Chondrocyte (in vitro differentiated cells): ENCODE results near the gene MCAM. TPM values are rescaled to one million over a fixed set of nuclear protein-coding genes. Genes with fewer than 3 reads are reported as not detected.

Experiments used
- DNase-seq: peaks from one replicate; pipeline ENCODE4 v3.0.0; 2021; ENCODE audit warnings: mixed read lengths, low spot score
- H3K27ac Mint-ChIP-seq: one replicate; pipeline ENCODE4 v1.8.0; 2021; ENCODE audit warnings: mild to moderate bottlenecking, moderate library complexity, mixed read lengths; ENCODE audit not compliant: unreplicated experiment
- H3K27me3 Mint-ChIP-seq: 2 replicates; pipeline ENCODE4 v1.8.0; 2021; ENCODE audit warnings: low read depth, mixed read lengths
- H3K36me3 Mint-ChIP-seq: 2 replicates; pipeline ENCODE4 v1.8.0; 2021; ENCODE audit warnings: low read depth, mixed read lengths
- H3K4me1 Mint-ChIP-seq: 2 replicates; pipeline ENCODE4 v1.8.0; 2021; ENCODE audit warnings: low read depth, mild to moderate bottlenecking, mixed read lengths
- H3K4me3 Mint-ChIP-seq: one replicate; pipeline ENCODE4 v1.8.0; 2021; ENCODE audit warnings: mild to moderate bottlenecking, moderate library complexity, mixed read lengths; ENCODE audit not compliant: unreplicated experiment
- H3K9me3 Mint-ChIP-seq: 2 replicates; pipeline ENCODE4 v1.8.0; 2021; ENCODE audit warnings: low read depth, mixed read lengths
- total RNA-seq: library from RNA; stranded (reverse); gene quantifications from 3 replicates; pipeline ENCODE4 v1.2.1, GENCODE V29; 2021
- TF ChIP-seq, protein P1 (sequence below): fragments of 200-600 bp; sonication (generic); IDR thresholded peaks from 2 replicates; pipeline ENCODE4 v1.5.0; 2021; ENCODE audit warnings: antibody characterized with exemption, mild to moderate bottlenecking, moderate library complexity

MCAM gene
- total RNA-seq, 1 donor from 2014 or later: 527 TPM

DNA sequence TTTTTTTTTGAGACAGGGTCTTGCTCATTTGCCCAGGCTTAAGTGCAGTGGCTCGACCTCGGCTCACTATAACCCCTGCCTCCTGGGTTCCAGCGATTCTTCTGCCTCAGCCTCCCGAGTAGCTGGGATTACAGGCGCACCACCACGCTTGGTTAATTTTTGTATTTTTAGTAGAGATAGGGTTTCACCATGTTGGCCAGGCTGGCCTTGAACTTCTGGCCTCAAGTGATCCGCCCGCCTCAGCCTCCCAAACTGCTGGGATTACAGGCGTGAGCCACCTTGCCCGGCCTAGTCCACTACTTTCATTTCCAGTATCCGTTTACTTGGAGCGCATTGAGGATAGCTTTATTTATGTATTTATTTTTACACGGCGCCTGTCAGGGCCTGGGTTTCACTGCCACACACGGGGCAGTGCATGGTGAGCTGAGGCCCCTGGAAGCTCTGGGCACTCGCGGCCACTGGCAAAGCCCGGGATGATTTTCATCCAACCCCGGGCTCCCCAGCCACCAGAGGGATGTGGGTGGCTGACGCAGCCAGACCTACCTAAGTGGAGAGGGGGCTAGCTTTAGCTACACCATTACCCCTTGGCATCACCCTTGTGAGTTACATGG lies 6.1 kb upstream of the MCAM start:
- Mint-ChIP-seq H3K9me3 (no peaks in the 10 kb centered on the region), H3K27ac (no peak overlapping the region), H3K4me3 (no peak overlapping the region), H3K36me3 (no peaks in the 10 kb centered on the region), H3K4me1 (peaks cover 41% of the 10 kb centered on the region), H3K27me3 (no peaks in the 10 kb centered on the region)
- no peak for DNase-seq
- TF ChIP-seq, protein P1, sequence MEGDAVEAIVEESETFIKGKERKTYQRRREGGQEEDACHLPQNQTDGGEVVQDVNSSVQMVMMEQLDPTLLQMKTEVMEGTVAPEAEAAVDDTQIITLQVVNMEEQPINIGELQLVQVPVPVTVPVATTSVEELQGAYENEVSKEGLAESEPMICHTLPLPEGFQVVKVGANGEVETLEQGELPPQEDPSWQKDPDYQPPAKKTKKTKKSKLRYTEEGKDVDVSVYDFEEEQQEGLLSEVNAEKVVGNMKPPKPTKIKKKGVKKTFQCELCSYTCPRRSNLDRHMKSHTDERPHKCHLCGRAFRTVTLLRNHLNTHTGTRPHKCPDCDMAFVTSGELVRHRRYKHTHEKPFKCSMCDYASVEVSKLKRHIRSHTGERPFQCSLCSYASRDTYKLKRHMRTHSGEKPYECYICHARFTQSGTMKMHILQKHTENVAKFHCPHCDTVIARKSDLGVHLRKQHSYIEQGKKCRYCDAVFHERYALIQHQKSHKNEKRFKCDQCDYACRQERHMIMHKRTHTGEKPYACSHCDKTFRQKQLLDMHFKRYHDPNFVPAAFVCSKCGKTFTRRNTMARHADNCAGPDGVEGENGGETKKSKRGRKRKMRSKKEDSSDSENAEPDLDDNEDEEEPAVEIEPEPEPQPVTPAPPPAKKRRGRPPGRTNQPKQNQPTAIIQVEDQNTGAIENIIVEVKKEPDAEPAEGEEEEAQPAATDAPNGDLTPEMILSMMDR: no peak

- TF ChIP-seq, protein P1: no peak
- Mint-ChIP-seq H3K4me1 (peaks cover 48% of the 10 kb centered on the region), H3K9me3 (no peaks in the 10 kb centered on the region), H3K27ac (peak overlapping the region; percentile 78), H3K36me3 (no peaks in the 10 kb centered on the region), H3K27me3 (no peaks in the 10 kb centered on the region), H3K4me3 (no peak overlapping the region)
- no peak for DNase-seq
Measured at GRCh38 chr11:119322360-119322739, 5.4 kb upstream of the MCAM start.

DNA sequence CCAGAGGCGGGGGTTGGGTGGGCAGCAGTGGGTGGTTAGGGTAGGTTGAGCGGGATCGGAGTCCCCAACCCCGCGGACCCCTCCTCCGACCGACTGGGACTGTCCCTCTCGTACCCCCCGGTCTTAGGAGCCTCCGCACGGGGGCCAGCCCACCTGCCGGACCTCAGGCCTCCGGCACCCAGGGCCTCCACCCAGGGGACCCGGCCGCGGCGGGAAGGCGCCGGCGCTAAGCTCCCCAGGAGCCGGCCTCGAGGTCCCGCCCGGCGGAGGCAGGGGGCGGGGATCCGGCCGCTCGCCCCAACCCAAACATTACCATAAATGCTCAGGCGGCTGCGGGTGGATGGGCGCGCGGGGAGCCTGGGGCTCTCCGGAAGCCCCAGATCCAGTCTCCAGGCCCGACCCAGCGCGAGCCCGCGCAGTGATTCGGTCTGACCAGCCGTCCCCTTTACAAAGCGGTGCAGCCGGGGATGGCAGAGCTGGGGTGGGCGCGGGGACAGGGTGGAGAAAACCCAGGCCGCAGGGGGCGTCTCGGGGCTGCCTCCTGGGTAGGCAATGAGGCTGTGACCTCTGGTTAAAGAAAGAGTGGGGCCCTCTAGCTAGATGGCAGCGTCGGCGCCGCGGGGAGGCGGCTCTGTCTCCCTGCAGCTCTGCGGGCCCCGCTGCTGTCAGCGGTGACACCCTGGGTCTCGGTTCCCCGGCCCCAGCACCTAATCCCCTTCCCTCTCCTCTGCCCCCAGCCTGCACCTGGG lies 4.0 kb upstream of the MCAM start:
- no peak for DNase-seq
- Mint-ChIP-seq H3K4me1 (peaks cover 49% of the 10 kb centered on the region), H3K4me3 (peak overlapping the region; percentile 67), H3K36me3 (no peaks in the 10 kb centered on the region), H3K27ac (peak overlapping the region; percentile 98), H3K27me3 (no peaks in the 10 kb centered on the region), H3K9me3 (no peaks in the 10 kb centered on the region)
- TF ChIP-seq, protein P1: no peak

DNA sequence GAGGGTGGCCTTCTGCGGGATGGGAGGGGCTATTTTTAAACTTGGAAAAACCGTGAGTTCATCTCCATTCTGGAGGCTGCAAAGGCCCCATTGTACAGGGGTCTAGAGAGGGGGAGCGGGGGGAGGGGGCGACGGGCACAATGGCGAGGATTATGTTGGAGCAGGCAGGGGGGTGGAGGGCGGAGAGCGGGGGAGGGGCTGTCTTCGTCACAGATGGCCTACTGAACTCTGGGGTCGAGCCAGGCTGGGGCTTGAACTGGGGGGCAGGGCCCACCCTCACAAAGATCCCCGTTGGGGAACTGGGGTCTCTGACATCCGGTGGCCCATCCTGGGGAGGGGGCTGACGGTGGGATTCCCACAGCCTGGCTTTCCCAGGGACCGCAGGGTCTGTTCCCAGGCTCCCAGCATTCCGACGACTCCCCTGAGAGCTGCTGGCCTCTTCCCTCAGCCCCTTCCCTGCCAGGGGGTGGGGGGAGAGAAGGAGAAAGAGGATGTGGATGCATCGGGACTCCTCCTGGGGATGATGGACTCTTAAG lies 3.4 kb upstream of the MCAM start:
- H3K27me3 Mint-ChIP-seq: no peaks in the 10 kb centered on the region
- TF ChIP-seq, protein P1: no peak
- peaks cover 52% of the 10 kb centered on the region for H3K4me1 Mint-ChIP-seq
- no peaks in the 10 kb centered on the region for H3K9me3 Mint-ChIP-seq
- no peaks in the 10 kb centered on the region for H3K36me3 Mint-ChIP-seq
- peak overlapping the region; percentile 63 for H3K4me3 Mint-ChIP-seq
- peak overlapping the region; percentile 98 for H3K27ac Mint-ChIP-seq
- DNase-seq: no peak

DNA sequence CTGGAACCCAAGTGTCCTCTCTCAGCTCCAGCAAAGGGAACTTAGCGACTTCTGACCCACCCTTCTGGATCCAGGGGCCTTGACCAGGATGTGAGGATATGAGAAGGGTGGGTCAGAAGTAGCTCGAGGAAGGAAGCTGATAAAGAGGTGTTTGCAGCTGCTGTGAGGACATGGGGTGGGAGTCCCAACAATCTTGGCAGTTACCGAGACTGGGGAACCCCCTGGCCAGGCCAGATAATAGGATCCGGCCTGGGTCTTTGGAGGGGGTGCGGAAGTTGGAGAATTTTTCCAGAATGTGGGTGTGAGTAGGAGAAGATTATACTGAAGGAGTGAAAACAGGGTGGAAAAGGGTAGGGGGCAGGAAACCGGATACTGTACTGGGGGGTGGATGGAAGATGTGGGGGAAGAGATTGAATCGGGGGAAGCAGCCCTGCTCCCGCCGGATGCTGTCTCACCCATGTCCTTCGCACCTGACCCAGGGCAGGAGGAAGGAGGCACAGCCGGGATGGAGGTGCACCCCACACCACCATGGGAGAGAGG lies 2.8 kb upstream of the MCAM start:
- peak overlapping the region; percentile 63 for H3K4me3 Mint-ChIP-seq
- peaks cover under 1% of the 10 kb centered on the region for H3K36me3 Mint-ChIP-seq
- H3K4me1 Mint-ChIP-seq: peaks cover 58% of the 10 kb centered on the region
- no peak for DNase-seq
- no peaks in the 10 kb centered on the region for H3K9me3 Mint-ChIP-seq
- no peaks in the 10 kb centered on the region for H3K27me3 Mint-ChIP-seq
- peak overlapping the region; percentile 98 for H3K27ac Mint-ChIP-seq
- TF ChIP-seq, protein P1: no peak
